GM04503 (cell line): Measurements from ENCODE around the gene FUBP3.

Source experiments
- DNase-seq: peaks from one replicate; pipeline ENCODE4 v3.0.0-alpha.2; 2012; ENCODE audit warnings: low read depth

Gene FUBP3

GRCh38 chr9:130578865-130579737, at the start of gene FUBP3:
Gene FUBP3 (plus strand): TSS chr9:130579577. CDS start chr9:130579681, 104 bp downstream.
- DNase-seq = peak; percentile 67

- peak; percentile 19 for DNase-seq
These were observed 48.4 kb upstream of the FUBP3 start for GRCh38 chr9:130530938-130531337.

- DNase-seq = no peak
These were observed 47.7 kb upstream of the FUBP3 start for GRCh38 chr9:130531670-130532069.

- DNase-seq = no peak
These were observed 46.8 kb upstream of the FUBP3 start for GRCh38 chr9:130532426-130533080.

- peak; percentile 25 for DNase-seq
These were observed 43.4 kb upstream of the FUBP3 start for GRCh38 chr9:130535818-130536521.

- no peak for DNase-seq
These were observed 42.7 kb upstream of the FUBP3 start for GRCh38 chr9:130536701-130537107.

GRCh38 chr9:130537346-130538050, 41.9 kb upstream of the FUBP3 start:
- no peak for DNase-seq

GRCh38 chr9:130539420-130540223, 39.8 kb upstream of the FUBP3 start:
- peak; percentile 6 for DNase-seq

GRCh38 chr9:130541533-130541932, 37.8 kb upstream of the FUBP3 start:
- no peak for DNase-seq

GRCh38 chr9:130542038-130542437, 37.3 kb upstream of the FUBP3 start:
- no peak for DNase-seq

GRCh38 chr9:130542457-130543228, 36.7 kb upstream of the FUBP3 start:
- DNase-seq = no peak

- DNase-seq = no peak
These were observed 36.0 kb upstream of the FUBP3 start for GRCh38 chr9:130543368-130543767.

- no peak for DNase-seq
These were observed 35.5 kb upstream of the FUBP3 start for GRCh38 chr9:130543859-130544258.

GRCh38 chr9:130544364-130544763, 35.0 kb upstream of the FUBP3 start:
- no peak for DNase-seq

- no peak for DNase-seq
These were observed 31.3 kb upstream of the FUBP3 start for GRCh38 chr9:130548103-130548502.

- no peak for DNase-seq
These were observed 30.2 kb upstream of the FUBP3 start for GRCh38 chr9:130549093-130549735.

- DNase-seq = no peak
These were observed 24.8 kb upstream of the FUBP3 start for GRCh38 chr9:130554606-130555005.

- DNase-seq = no peak
These were observed 24.3 kb upstream of the FUBP3 start for GRCh38 chr9:130555061-130555460.

- no peak for DNase-seq
These were observed 23.4 kb upstream of the FUBP3 start for GRCh38 chr9:130555968-130556367.
